NCI-H2081 (cell line): ENCODE measurements around the gene MAP3K10.

Source experiments
- DNase-seq, 2 experiments: peaks; one replicate each; lab custom pipeline; 2025; lab: John Stamatoyannopoulos, UW

The MAP3K10 gene

DNA sequence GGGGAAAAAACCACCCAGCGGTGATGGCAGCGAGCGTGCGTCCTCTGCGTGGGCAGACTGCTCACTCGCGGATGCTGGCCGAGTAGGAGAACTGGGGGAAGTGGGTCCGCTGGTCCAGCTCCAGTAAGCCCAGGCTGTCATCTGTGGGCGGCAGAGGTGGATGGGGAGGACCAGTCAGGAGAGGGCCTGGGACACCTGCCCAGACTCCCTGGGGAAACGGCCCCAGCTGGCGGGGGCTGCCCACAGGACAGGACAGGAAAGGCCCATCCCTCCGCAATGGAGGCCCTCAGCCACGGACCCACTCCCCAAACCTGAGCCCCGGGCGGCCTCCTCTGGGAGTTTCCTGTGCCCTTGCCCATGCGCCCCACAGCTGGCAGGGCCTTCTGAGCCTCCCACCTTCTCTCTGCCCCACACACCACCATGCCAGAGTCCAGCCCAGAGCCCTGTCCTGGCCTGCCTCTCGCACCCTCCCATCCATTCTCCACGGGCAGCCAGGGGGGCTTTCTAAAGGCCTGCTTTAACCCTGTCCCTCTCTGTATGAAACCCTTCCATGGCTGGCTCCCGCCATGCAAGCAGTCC lies 42.7 kb downstream of the MAP3K10 start:
- DNase-seq: no peak

GRCh38 chr19:40234429-40235237 lies 43.4 kb downstream of the MAP3K10 start:
- no peak for DNase-seq

- no peak for DNase-seq
These were observed 44.2 kb downstream of the MAP3K10 start for GRCh38 chr19:40235238-40236025.

GRCh38 chr19:40236026-40236355 lies 44.8 kb downstream of the MAP3K10 start:
- no peak for DNase-seq

GRCh38 chr19:40236366-40236765 lies 45.1 kb downstream of the MAP3K10 start:
- DNase-seq: no peak

DNA sequence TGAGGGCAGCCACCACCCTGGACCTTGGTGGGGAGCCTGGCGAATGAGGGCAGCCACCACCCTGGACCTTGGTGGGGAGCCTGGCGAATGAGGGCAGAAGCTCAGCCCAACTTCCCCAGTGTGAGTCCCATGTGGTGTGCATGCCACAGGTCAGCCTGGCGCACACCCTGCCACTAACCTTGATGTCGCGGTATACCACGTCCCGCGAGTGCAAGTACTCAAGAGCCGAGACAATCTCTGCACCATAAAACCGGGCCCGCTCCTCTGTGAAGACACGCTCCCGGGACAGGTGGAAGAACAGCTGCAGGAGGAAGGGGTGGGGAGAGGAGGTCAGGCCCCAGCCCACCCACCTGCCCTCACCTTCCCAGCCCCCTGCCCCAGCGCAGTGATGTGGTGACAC lies 46.6 kb downstream of the MAP3K10 start:
- DNase-seq: no peak

- DNase-seq: no peak
These were observed 47.5 kb downstream of the MAP3K10 start for GRCh38 chr19:40238775-40239174.

GRCh38 chr19:40239415-40240226 lies 48.4 kb downstream of the MAP3K10 start:
- DNase-seq: no peak

GRCh38 chr19:40240332-40240731 lies 49.1 kb downstream of the MAP3K10 start:
- DNase-seq: no peak

DNA sequence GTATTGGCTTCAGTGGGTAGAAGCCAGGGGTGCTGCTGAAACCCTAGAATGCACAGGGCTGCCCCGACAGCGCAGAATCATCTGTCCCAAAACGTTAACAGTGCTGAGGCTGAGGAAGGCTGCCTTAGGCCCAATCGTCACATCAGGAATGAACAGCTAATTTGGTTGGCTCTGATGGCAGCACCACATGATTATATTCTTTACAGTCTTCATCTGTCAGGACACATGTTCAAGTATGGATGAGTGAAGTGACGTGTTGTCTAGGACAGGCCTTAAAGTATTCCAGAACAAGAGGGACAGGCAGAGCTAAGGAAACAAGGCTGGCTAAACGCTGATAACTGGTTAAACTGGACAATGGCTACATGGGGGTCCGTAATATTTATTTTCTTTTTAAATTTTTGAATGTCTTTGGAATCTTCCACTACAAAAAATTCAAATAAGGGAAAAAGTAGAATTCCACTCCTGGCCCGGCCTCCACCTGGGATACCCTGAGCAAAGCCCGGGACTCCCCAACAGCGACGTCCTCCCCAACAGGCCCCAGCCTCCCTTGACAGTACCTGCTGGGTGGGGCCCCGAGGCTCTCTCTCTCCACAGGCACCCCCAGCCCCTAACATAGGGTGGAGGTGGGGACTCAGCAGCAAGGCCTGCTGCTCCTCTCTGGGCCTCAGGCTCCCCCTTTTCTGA lies 50.0 kb downstream of the MAP3K10 start:
- DNase-seq: no peak

GRCh38 chr19:40241809-40242384 lies 50.7 kb downstream of the MAP3K10 start:
- DNase-seq: no peak

GRCh38 chr19:40242480-40242879 lies 51.3 kb downstream of the MAP3K10 start:
- DNase-seq: no peak

DNA sequence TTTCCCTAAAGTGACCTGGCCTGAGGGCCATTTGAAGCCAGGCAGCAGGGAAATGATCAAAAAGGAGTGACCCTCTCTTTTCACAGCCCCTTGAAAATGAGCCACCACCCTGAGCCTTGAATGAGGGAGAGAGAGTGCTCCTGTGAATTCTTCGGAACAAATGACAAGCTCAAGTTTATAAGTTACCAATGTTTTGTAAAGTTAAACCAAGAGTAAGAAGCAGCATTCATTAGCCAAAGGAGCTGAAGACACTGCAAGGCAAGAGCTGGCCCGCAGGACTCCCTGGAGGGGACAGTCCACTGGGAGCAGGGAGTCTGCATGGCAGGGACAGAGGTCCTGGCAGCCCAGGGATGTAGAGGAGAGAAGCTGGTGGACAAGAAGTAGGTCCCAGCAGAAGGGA lies 52.0 kb downstream of the MAP3K10 start:
- no peak for DNase-seq

- no peak for DNase-seq
These were observed 53.5 kb downstream of the MAP3K10 start for GRCh38 chr19:40244579-40245317.

- no peak for DNase-seq
These were observed 54.4 kb downstream of the MAP3K10 start for GRCh38 chr19:40245506-40246128.

- DNase-seq: no peak
These were observed 55.3 kb downstream of the MAP3K10 start for GRCh38 chr19:40246292-40247073.

DNA sequence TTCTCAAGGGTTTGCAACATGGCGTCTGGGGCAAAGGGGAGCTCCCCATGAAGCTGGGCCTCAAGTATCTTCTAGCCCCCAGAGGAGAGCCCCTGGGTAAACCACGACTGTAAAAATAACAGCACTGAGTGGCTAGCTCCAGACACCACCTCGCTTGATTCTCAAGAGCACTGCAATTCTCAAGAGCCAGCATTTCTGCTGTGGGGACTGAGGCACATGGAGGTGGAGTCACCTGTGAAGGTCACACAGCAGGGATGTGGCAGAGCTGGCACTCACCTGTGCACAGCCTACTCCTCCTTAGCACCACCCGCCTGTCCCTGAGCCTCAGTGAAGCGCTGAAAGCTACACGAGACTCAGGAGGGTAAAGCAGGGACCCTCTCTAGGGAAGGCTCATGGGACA lies 56.0 kb downstream of the MAP3K10 start:
- no peak for DNase-seq

DNA sequence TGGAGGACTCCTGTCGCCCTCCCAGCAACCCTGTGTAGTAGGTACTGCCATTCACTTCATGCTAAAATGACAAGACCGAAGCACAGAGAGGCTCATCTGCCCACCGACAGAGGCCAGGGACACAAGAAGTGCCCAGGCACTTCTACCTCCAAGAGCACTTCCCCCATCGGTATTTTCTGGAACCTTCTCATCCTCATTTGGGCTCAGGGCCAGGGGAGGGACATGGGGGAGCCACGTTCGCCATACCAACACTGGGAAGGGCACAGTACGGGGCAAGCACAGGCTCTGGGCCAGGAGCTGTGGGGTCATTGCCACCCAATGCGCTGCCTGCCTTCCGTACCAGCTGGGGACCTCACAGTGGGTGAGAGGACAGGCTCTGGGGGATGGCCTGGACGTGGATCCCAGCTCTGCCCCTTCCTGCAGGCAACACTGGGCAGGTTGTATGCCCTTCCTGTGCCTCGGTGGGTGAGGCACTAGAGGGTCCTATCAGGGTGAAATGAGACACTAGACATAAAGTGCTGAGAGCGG lies 56.6 kb downstream of the MAP3K10 start:
- no peak for DNase-seq

GRCh38 chr19:40249201-40249600 lies 58.0 kb downstream of the MAP3K10 start:
- DNase-seq: peak in 1 of 2 experiments; percentile 40
